ENCODE results near the gene INO80B. TPM values are rescaled to one million over a fixed set of nuclear protein-coding genes. Genes with fewer than 3 reads are reported as not detected.

Gene INO80B
- total and polyA plus RNA-seq, 2 of the 8 experiments (the other 6 are each of a cell fraction or from before 2014, with no cell fraction given): 3.9 to 18.5 TPM

GRCh38 chr2:74462054-74462785 is 7.3 kb downstream of the INO80B start (continued):
- TF ChIP-seq CHD7 (IDR thresholded peaks at IDR 0.05; ENCODE audit: insufficient replicate concordance, low read length) (no peak), HDAC6 (IDR thresholded peaks at IDR 0.05; ENCODE audit: low read depth, low read length) (no peak), JUN (IDR thresholded peaks at IDR 0.05; ENCODE audit: low read depth, low read length) (no peak), FOSL1 (IDR thresholded peaks at IDR 0.05; ENCODE audit: insufficient read depth, low read depth, low read length) (no peak), SP1 (IDR thresholded peaks at IDR 0.05; ENCODE audit: low read depth, low read length) (no peak), USF2 (IDR thresholded peaks at IDR 0.05; ENCODE audit: low read length) (no peak), SIN3A (conservative IDR thresholded peaks at IDR 0.05 in 1 of 2, IDR thresholded peaks at IDR 0.05 in 1 of 2; ENCODE audit: low read depth in 1 of 2, low read length in 2 of 2) (no peak), JUND (IDR thresholded peaks at IDR 0.05; ENCODE audit: low read length) (no peak), ZNF274 (IDR thresholded peaks at IDR 0.05; ENCODE audit: borderline replicate concordance, extremely low read depth, low read length) (no peak)
